Motor neuron (in vitro differentiated cells): Measurements from ENCODE around the gene TMC3. TPM values are rescaled to one million over a fixed set of nuclear protein-coding genes. Genes with fewer than 3 reads are reported as not detected.

ENCODE experiments used
- ATAC-seq, 8 experiments: fragments of 200-7000 bp; cut with Tn5 transposase; replicated peaks in 6 of 8; 2 replicates each; pipeline ENCODE4 v1.8.0; 2021; ENCODE audit warnings: mild to moderate bottlenecking in 8 of 8, moderate library complexity in 8 of 8
- H3K27ac ChIP-seq, 2 donors: fragments of 250-450 bp; sonication (Bioruptor Pico); 2 replicates each; pipeline ENCODE4 v1.9.0; 2021; ENCODE audit warnings: antibody characterized with exemption in 2 of 2, mild to moderate bottlenecking in 2 of 2, moderate library complexity in 1 of 2
- H3K4me1 ChIP-seq, 2 donors: fragments of 250-450 bp; sonication (Bioruptor Pico); replicated peaks in 1 of 2; 2 replicates each; pipeline ENCODE4 v1.6.1; 2021; ENCODE audit warnings: antibody characterized with exemption in 2 of 2, mild to moderate bottlenecking in 2 of 2, moderate library complexity in 1 of 2
- H3K4me3 ChIP-seq, 5 donors: fragments of 250-450 bp; sonication (Bioruptor Pico); 2 replicates each; pipeline ENCODE4 v1.9.0; 2021; ENCODE audit warnings: antibody characterized with exemption in 5 of 5, mild to moderate bottlenecking in 5 of 5, moderate library complexity in 4 of 5
- WGBS, 10 experiments: fragments of 450-650 bp; shearing (Covaris generic); methylation state at CpG; one replicate each; pipeline ENCODE4 v1.0.0; 2022; 5-methylcytosine and 5-hydroxymethylcytosine counted together
- in situ Hi-C, 9 experiments: fragments of 400-800 bp; cut with MboI; loops; one replicate each; pipeline ENCODE4 v1.15.0; 2021; ENCODE audit warnings: low sequenced_read_pairs in 9 of 9, low pct_unique_long_range_greater_than_20kb in 2 of 9; ENCODE audit not compliant: unreplicated experiment in 9 of 9
- total RNA-seq, 8 experiments: library from RNA; unstranded; fragments of 300-600 nt; gene quantifications; 2 replicates each; pipeline versions ENCODE4 v1.2.3 to v1.2.4, GENCODE V29; 2022

Gene TMC3
- total RNA-seq, 8 experiments from 2014 or later = 0.05 to 0.43 (median 0.13) TPM; not detected in 1

DNA sequence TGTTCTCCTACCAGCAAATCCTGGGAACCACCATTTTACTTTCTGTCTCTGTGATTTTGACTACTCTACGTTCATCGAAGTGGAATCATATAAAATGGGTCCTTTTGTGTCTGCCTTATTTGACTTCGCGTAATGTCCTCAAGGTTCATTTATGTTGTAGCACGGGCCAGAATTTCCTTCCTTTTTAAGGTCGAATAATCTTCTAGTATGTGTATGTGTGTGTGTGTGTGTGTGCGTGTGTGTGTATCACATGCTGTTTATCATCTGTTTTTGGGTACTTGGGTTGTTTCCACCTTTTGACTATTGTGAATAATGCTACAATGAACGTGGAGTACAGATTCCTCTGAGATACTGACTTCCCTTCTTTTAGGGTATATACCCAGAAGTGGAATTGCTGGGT is 85.4 kb downstream of the TMC3 start:
- no peak overlapping the region for H3K27ac ChIP-seq
- in situ Hi-C loops = loop anchor here in 2 of 9 experiments (10.0 to 25.0 kb wide), 2 partner anchors 99 to 106 kb away; no protein-coding TSS in a partner anchor
- 63 to 100% (median 86%) methylated on average over 1 to 7 of the region's 8 CpGs for WGBS, 10 experiments
- ATAC-seq = no peak
- H3K4me3 ChIP-seq = no peak overlapping the region
- H3K4me1 ChIP-seq = peaks cover 0 to under 1% of the 10 kb centered on the region in 2 donors

DNA sequence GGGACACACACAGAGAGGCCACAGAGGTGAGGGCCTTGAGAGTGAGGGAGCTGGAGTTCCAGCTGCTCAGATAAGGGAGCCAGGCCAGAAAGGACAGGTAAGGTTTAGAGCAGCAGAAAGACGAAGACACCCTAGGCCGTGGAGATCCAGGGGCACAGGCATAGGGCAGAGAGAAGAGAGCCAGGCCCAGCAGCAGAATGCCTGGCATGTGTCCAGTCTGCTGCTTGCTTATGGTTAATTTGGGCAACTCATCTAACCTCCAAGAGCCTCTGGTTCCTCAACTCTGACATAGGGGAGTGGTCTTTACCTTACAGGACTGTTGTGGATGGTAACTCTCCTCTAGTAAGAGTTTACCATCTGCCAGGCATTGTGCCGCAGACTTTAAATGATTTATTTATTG is 86.0 kb downstream of the TMC3 start:
- no peak for ATAC-seq
- Histone ChIP-seq H3K4me3 (no peak overlapping the region), H3K27ac (no peak overlapping the region), H3K4me1 (no peaks in the 10 kb centered on the region)
- in situ Hi-C loops = loop anchor here in 2 of 9 experiments (10.0 to 25.0 kb wide), 2 partner anchors 99 to 107 kb away; no protein-coding TSS in a partner anchor
- WGBS, 10 experiments = 90 to 100% (median 92%) methylated on average over 2 to 3 of the region's 3 CpGs; no CpG with 5 or more reads in 4 of the 10 experiments

- ATAC-seq = no peak
- Histone ChIP-seq H3K4me1 (no peaks in the 10 kb centered on the region), H3K4me3 (no peak overlapping the region), H3K27ac (no peak overlapping the region)
- in situ Hi-C loops = loop anchor here in 2 of 9 experiments (10.0 to 25.0 kb wide), 2 partner anchors 101 to 108 kb away; no protein-coding TSS in a partner anchor
- 29 to 100% (median 81%) methylated on average over 1 to 2 of the region's 2 CpGs; no CpG with 5 or more reads in 2 of the 10 experiments for WGBS, 10 experiments
Measured at GRCh38 chr15:81286621-81287121, 87.3 kb downstream of the TMC3 start.

GRCh38 chr15:81285461-81285860 is 88.6 kb downstream of the TMC3 start:
- H3K4me1 ChIP-seq = no peaks in the 10 kb centered on the region
- no peak overlapping the region for H3K4me3 ChIP-seq
- in situ Hi-C loops = loop anchor here in 2 of 9 experiments (10.0 to 25.0 kb wide), 2 partner anchors 102 to 109 kb away; no protein-coding TSS in a partner anchor
- ATAC-seq = no peak
- no peak overlapping the region for H3K27ac ChIP-seq
- 71 to 100% (median 88%) methylated on average over 1 to 6 of the region's 6 CpGs; no CpG with 5 or more reads in 3 of the 10 experiments for WGBS, 10 experiments

- WGBS, 10 experiments = 37 to 100% (median 63%) methylated on average over 2 to 4 of the region's 5 CpGs; no CpG with 5 or more reads in 1 of the 10 experiments
- no peak for ATAC-seq
- H3K4me3 ChIP-seq = no peak overlapping the region
- in situ Hi-C loops = loop anchor here in 3 of 9 experiments (5.0 to 25.0 kb wide), 3 partner anchors 103 to 113 kb away; no protein-coding TSS in a partner anchor
- no peaks in the 10 kb centered on the region for H3K4me1 ChIP-seq
- H3K27ac ChIP-seq = no peak overlapping the region
Measured at GRCh38 chr15:81284256-81285031, 89.6 kb downstream of the TMC3 start.

DNA sequence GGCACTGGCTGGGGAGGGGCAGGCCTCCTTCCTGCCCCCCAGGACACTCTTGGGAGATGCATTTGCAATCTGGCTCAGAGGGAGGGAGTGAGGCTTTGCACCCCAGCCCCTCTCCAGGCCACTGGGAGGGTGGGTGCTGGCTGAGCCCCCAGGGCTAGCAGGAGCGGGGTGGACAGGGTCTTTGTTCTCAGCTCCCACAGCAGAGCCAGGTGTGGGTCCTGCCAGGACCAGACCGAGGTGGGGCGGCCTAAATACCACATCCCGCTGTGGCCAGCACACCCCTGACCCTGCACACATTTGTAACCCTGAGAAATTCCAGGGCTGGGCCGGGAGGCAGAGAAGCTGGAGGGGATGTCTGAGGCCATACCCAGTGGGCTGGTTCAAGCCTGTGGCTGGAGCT is 91.1 kb downstream of the TMC3 start:
- whole genome bisulfite sequencing, 10 experiments = 63 to 90% (median 80%) methylated on average over 1 to 3 of the region's 5 CpGs; no CpG with 5 or more reads in 5 of the 10 experiments
- in situ Hi-C loops = loop anchor here in 3 of 9 experiments (5.0 to 25.0 kb wide), 3 partner anchors 104 to 114 kb away; no protein-coding TSS in a partner anchor
- H3K4me3 ChIP-seq = no peak overlapping the region
- no peaks in the 10 kb centered on the region for H3K4me1 ChIP-seq
- H3K27ac ChIP-seq = no peak overlapping the region
- no peak for ATAC-seq

DNA sequence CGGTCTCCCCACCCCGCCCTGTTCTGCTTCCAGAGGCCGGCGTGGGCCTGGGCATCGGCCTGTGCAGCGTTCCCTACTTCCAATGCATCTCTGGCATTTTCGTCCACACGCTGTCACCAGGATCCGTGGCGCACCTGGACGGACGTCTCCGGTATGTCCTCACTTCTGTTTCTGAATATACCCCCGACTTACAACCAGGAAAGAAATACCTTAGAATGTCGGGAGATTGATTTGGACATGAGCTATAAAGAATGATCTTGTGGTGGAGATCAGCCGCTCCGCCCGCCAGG is 91.5 kb downstream of the TMC3 start:
- 48 to 100% (median 85%) methylated on average over 1 to 10 of the region's 18 CpGs; no CpG with 5 or more reads in 5 of the 10 experiments for WGBS, 10 experiments
- Histone ChIP-seq H3K4me3 (no peak overlapping the region), H3K27ac (no peak overlapping the region), H3K4me1 (no peaks in the 10 kb centered on the region)
- in situ Hi-C loops = loop anchor here in 3 of 9 experiments (5.0 to 25.0 kb wide), 3 partner anchors 105 to 115 kb away; no protein-coding TSS in a partner anchor
- no peak for ATAC-seq

DNA sequence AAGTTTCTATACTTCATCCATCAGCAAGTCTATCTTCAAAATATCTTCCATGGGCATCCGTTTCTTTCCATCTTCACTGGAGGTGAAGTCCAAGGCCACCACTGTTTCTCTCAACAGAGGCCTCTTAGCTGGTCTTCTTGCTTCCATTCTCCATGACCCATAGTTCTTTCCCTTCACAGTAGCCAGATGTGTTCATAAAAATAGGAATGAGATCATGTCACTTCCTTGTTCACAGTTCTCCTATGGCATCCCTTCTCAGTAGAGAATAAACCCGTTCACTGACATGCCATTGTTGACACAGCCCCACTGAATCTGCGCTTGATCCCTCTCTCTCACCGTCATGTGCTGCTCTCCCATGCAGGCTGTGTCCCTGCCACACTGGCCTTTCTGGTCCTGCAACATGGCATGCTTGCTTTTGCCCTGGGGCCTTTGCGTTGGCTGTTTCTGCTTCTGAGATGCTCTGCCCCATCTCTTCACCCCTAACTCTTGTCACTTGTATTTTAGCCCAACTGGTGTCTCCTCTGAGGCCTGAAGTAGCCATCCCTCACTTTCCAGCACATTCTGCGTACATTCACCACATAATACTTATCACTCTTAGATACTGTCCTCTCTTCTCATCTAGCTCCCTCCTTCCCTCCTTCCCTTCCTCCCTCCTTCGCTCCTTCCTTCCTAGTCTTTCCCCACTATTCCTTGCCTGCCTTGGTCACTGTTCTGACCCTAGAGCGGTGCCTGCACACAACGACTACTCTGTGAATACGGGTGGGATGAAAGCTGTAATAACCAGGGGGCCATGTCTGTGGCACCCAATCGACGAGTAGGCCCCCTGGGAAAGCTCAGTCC is 92.0 kb downstream of the TMC3 start:
- ATAC-seq = peak in 1 of 8 experiments; percentile 14
- H3K27ac ChIP-seq = no peak overlapping the region

DNA sequence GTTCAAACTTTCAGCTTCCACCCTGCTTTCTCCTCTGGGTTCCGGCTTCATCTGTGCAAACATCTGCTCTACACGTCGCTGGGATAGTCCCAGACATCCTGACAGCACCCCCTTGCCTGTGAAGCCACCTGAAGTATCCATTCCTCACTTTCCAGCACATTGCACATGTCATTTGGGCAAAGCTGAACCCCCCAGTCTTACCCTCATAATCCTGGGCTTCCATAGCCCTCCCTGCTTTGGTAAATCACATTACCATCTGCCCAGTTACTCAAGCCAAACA is 92.6 kb downstream of the TMC3 start:
- no peak for ATAC-seq
- 70 to 94% (median 83%) methylated on average over 2 to 3 of the region's 3 CpGs; no CpG with 5 or more reads in 7 of the 10 experiments for WGBS, 10 experiments
- in situ Hi-C loops = loop anchor here in 3 of 9 experiments (5.0 to 25.0 kb wide), 3 partner anchors 106 to 116 kb away; no protein-coding TSS in a partner anchor
- Histone ChIP-seq H3K4me3 (no peak overlapping the region), H3K4me1 (no peaks in the 10 kb centered on the region), H3K27ac (no peak overlapping the region)

More for the DNA sequence above, 92.0 kb downstream of the TMC3 start:
- in situ Hi-C loops = loop anchor here in 3 of 9 experiments (5.0 to 25.0 kb wide), 3 partner anchors 105 to 115 kb away; no protein-coding TSS in a partner anchor
- H3K4me3 ChIP-seq = no peak overlapping the region
- no peaks in the 10 kb centered on the region for H3K4me1 ChIP-seq
- 70 to 100% (median 87%) methylated on average over 2 to 7 of the region's 12 CpGs; no CpG with 5 or more reads in 1 of the 10 experiments for WGBS, 10 experiments

Other genes with a start within 250 kb of the TMC3 start
- gene CFAP161, start 239.9 kb downstream of the TMC3 start, total RNA-seq = 1 to 10 TPM in 1 of 8 experiments, under 1 TPM in 3, not detected in 4; 0.14 to 3.1 (median 0.62) TPM
- 1 to 10 TPM in 2 of 8 experiments, under 1 TPM in 6; 0.22 to 1.1 (median 0.63) TPM for gene IL16, start 177.3 kb downstream of the TMC3 start, total RNA-seq
- gene STARD5, start 50.1 kb downstream of the TMC3 start, total RNA-seq = 1 to 10 TPM in 6 of 8 experiments, under 1 TPM in 2; 0.92 to 9.7 (median 2.1) TPM